ENCODE data around the gene AEBP2. TPM values are rescaled to one million over a fixed set of nuclear protein-coding genes. Genes with fewer than 3 reads are reported as not detected.

The AEBP2 gene
- total and polyA plus RNA-seq, 2 of the 8 experiments (the other 6 are each of a cell fraction or from before 2014, with no cell fraction given) = 13.6 to 61.4 TPM

GRCh38 chr12:19462406-19462805 is 23.1 kb downstream of the AEBP2 start (continued):
- no peak for TF ChIP-seq CHD7 (IDR thresholded peaks at IDR 0.05; ENCODE audit: insufficient replicate concordance, low read length)

All from H1 (cell line).